Measurements from ENCODE around the gene PLEKHJ1. TPM values are rescaled to one million over a fixed set of nuclear protein-coding genes. Genes with fewer than 3 reads are reported as not detected.

PLEKHJ1 gene
- total and polyA plus RNA-seq, 2 of the 13 experiments (the other 11 are each of a cell fraction or from before 2014, with no cell fraction given): 70.5 to 130 TPM

DNA sequence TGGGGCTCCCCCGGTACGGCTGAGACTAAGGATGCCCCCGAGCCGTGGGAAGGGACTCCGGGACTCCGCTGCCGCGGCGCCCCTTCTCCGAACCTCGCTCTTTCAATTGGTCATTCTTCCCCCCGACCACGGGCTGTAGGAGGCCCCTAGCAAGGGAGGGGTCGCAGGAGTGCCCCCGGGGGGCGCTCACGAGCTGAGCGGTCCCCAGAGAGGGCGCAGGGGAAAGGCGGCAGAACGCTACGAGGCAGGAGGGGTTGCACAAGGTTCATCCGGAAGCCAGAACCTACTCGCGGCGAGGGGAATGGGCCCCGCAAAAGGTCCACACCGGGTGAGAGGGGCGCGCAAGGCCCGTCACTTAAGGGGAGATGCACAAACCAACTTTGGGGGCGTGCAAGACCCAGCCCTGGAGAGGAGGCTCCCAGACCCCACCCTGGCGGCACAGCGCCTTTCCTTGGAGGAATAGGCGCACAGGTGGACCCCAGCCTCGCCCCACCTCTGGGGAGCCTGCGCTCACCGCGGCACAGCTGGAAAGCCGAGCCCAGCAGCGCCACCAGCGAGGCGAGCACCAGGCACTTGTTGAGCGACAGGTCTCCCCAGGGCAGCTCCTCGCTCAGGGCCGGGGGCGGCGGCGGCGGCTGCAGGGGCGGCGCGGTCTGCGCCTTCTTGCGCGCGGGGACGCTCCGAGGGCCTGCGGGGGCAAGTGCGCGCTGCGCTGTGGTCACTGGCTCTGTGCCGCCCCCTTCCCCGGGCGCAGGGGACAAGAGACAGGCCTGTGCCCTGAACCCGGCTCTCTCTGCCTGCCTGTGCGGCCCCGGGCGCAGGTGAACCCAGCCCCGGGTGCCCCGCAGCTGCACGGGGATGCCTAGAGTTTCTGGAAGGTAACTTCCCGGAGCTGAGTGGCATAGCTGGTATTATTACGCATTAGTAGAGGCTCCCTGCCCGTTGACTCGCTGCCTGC is 17.3 kb upstream of the PLEKHJ1 start (continued):
- peak; percentile 22; the same call in 1 of the 2 replicates for TF ChIP-seq ZNF619 (CRISPR knock-in tag; IDR thresholded peaks at IDR 0.05)
- peak; percentile 16; the same call in 1 of the 2 replicates for TF ChIP-seq HES4 (CRISPR knock-in tag; IDR thresholded peaks at IDR 0.05; ENCODE audit: borderline replicate concordance)
- peak; percentile 97 for TF ChIP-seq ZBTB7B (CRISPR knock-in tag; IDR thresholded peaks at IDR 0.05)
- TF ChIP-seq, protein P1, sequence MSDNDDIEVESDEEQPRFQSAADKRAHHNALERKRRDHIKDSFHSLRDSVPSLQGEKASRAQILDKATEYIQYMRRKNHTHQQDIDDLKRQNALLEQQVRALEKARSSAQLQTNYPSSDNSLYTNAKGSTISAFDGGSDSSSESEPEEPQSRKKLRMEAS (IDR thresholded peaks at IDR 0.05): peak; percentile 59; the same call in 1 of the 2 replicates
- TF ChIP-seq NR2F6 (IDR thresholded peaks at IDR 0.05): peak; percentile 30; the same call in 1 of the 2 replicates
- no peak; the same call in 1 of the 2 replicates for TF ChIP-seq NR2F6 (CRISPR knock-in tag; IDR thresholded peaks at IDR 0.05)
- TF ChIP-seq KMT2A (CRISPR knock-in tag; IDR thresholded peaks at IDR 0.05): peak; percentile 10; the same call in 1 of the 2 replicates
- peak; percentile 47 for TF ChIP-seq SRSF1 (optimal IDR thresholded peaks at IDR 0.05; ENCODE audit: low read depth, low read length)
- peak; percentile 68; the same call in 1 of the 2 replicates for TF ChIP-seq ELF1 (CRISPR knock-in tag; IDR thresholded peaks at IDR 0.05)
- 0 out of 2 replicates have a peak, but pooled peaks have one; percentile 54 for TF ChIP-seq SATB2 (CRISPR knock-in tag; IDR thresholded peaks at IDR 0.05)
- TF ChIP-seq, protein P2, sequence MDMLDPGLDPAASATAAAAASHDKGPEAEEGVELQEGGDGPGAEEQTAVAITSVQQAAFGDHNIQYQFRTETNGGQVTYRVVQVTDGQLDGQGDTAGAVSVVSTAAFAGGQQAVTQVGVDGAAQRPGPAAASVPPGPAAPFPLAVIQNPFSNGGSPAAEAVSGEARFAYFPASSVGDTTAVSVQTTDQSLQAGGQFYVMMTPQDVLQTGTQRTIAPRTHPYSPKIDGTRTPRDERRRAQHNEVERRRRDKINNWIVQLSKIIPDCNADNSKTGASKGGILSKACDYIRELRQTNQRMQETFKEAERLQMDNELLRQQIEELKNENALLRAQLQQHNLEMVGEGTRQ (IDR thresholded peaks at IDR 0.05; ENCODE audit: low read depth, low read length): no peak
- TF ChIP-seq, protein P2 (CRISPR knock-in tag; IDR thresholded peaks at IDR 0.05; ENCODE audit: borderline replicate concordance): no peak
- TF ChIP-seq, protein P3, sequence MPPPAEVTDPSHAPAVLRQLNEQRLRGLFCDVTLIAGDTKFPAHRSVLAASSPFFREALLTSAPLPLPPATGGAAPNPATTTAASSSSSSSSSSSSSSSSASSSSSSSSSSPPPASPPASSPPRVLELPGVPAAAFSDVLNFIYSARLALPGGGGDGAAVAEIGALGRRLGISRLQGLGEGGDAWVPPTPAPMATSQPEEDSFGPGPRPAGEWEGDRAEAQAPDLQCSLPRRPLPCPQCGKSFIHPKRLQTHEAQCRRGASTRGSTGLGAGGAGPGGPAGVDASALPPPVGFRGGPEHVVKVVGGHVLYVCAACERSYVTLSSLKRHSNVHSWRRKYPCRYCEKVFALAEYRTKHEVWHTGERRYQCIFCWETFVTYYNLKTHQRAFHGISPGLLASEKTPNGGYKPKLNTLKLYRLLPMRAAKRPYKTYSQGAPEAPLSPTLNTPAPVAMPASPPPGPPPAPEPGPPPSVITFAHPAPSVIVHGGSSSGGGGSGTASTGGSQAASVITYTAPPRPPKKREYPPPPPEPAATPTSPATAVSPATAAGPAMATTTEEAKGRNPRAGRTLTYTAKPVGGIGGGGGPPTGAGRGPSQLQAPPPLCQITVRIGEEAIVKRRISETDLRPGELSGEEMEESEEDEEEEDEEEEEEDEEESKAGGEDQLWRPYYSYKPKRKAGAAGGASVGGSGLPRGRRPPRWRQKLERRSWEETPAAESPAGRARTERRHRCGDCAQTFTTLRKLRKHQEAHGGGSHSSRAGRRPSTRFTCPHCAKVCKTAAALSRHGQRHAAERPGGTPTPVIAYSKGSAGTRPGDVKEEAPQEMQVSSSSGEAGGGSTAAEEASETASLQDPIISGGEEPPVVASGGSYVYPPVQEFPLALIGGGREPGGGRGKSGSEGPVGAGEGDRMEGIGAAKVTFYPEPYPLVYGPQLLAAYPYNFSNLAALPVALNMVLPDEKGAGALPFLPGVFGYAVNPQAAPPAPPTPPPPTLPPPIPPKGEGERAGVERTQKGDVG (CRISPR knock-in tag; IDR thresholded peaks at IDR 0.05; ENCODE audit: borderline replicate concordance): peak; percentile 63; the same call in 1 of the 2 replicates
- peak; percentile 61; the same call in 1 of the 2 replicates for TF ChIP-seq NR2C2 (CRISPR knock-in tag; IDR thresholded peaks at IDR 0.05; ENCODE audit: borderline replicate concordance)
- TF ChIP-seq RARA (CRISPR knock-in tag; IDR thresholded peaks at IDR 0.05): peak; percentile 37; the same call in 1 of the 2 replicates
- 0 out of 2 replicates have a peak, but pooled peaks have one; percentile 61 for TF ChIP-seq DNMT1 (CRISPR knock-in tag; IDR thresholded peaks at IDR 0.05)
- TF ChIP-seq ZSCAN21 (CRISPR knock-in tag; IDR thresholded peaks at IDR 0.05; ENCODE audit: borderline replicate concordance): peak; percentile 63; the same call in 1 of the 2 replicates
- peak; percentile 70; the same call in 1 of the 2 replicates for TF ChIP-seq ARNT2 (CRISPR knock-in tag; IDR thresholded peaks at IDR 0.05; ENCODE audit: low read depth)
- TF ChIP-seq TCF12 (IDR thresholded peaks at IDR 0.05): no peak
- peak; percentile 34; the same call in 1 of the 2 replicates for TF ChIP-seq TCF12 (CRISPR knock-in tag; IDR thresholded peaks at IDR 0.05)
- TF ChIP-seq ZNF766 (CRISPR knock-in tag; IDR thresholded peaks at IDR 0.05; ENCODE audit: borderline replicate concordance): no peak; the same call in 1 of the 2 replicates
- TF ChIP-seq RXRB (CRISPR knock-in tag; IDR thresholded peaks at IDR 0.05; ENCODE audit: borderline replicate concordance): 0 out of 2 replicates have a peak, but pooled peaks have one; percentile 53
